Measurements from ENCODE around the gene STK32A.

STK32A gene

DNA sequence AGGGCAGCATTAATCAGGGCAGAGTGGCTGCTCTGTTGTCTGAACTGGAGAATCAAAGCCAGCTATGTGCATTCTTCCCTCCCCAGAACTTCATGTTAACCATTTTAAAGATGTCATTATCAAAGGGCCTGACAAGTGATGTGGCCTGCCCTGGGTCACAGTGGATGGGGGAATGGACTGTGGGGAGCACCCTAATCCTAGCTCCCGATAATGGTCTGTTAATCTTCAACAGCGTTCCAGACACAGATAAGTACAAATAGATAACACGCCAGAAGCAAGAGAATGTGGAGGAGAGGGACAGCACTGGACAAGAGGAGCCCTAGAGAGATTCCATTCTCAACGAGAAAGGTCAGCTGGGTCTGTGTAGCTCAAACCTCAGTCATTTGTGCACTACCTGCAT is 197.5 kb downstream of the STK32A start:
- FAIRE-seq = no peak
- TF ChIP-seq POLR2A (IDR thresholded peaks at IDR 0.05; ENCODE audit: low read depth, low read length) (no peak), POLR2AphosphoS5 (IDR thresholded peaks at IDR 0.05; ENCODE audit: low read depth, low read length) (no peak), TAF1 (IDR thresholded peaks at IDR 0.05; ENCODE audit: borderline replicate concordance, low read depth, low read length) (no peak)
- DNase-seq (ENCODE audit: insufficient read length) = no peak

DNA sequence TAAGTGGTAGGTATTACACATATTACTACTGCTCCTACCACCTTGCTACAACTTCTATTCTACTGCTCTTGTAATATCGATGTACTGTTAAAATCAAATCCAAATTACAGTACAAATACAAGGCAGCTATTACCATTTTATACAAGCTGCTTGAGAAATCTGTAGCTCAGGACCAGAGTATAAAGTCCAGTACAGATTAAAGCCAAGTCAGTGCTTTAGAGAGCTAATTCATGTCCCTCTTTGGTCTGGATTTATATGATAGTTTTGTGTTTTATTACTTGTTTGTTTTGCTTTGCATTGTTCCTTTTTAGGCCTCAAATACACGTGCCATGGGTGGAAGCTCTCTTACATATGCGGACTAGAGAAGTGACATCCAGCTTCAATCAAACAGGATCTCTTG is 199.2 kb downstream of the STK32A start:
- no peak for FAIRE-seq
- no peak for TF ChIP-seq TAF1 (IDR thresholded peaks at IDR 0.05; ENCODE audit: borderline replicate concordance, low read depth, low read length)
- TF ChIP-seq POLR2A (IDR thresholded peaks at IDR 0.05; ENCODE audit: low read depth, low read length) = no peak
- no peak for TF ChIP-seq POLR2AphosphoS5 (IDR thresholded peaks at IDR 0.05; ENCODE audit: low read depth, low read length)
- DNase-seq (ENCODE audit: insufficient read length) = no peak

DNA sequence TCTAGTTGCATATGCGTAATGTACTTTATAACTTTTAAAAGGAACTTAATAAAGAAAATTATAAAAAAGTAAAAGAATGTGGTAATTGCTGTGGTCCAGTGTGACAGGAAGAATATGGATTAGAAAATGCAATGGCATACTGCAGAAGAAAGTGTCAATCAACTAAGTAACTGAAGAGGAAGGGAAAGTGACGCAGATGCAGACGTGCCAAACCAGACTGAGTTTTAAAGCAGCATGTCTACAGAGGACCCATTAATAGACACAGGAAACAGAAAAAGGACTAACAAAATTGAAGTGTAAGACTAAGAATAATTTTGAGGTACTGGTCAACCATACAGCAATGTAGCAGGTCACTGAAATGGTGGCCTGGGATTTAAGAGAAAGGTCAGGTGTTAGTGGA is 201.8 kb downstream of the STK32A start:
- TF ChIP-seq POLR2AphosphoS5 (IDR thresholded peaks at IDR 0.05; ENCODE audit: low read depth, low read length) = no peak
- TF ChIP-seq POLR2A (IDR thresholded peaks at IDR 0.05; ENCODE audit: low read depth, low read length) = no peak
- DNase-seq (ENCODE audit: insufficient read length) (no peak), FAIRE-seq (no peak)

DNA sequence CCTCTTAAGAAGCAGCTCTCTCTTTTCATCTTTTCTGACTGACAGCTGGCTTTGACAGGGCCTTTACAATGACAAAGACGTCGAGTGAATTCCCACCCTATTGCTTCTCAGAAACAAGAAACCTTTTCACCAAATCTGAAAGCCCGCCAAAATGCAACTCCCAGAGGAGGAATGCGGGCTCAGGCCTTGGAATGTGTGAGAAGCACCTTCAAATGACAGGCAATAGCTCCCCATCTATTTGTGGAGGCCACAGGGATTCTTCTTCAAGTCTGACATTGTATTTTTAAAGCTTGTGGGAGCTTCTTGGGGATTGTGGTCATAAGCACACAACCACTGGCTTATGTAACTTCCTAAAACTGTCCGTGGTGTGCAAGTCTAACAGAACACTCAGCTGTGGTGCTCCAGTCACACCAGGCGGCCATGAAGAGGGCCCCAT is 202.4 kb downstream of the STK32A start:
- DNase-seq (ENCODE audit: insufficient read length) (no peak), FAIRE-seq (peak; percentile 21)
- TF ChIP-seq POLR2AphosphoS5 (IDR thresholded peaks at IDR 0.05; ENCODE audit: low read depth, low read length) (no peak), POLR2A (IDR thresholded peaks at IDR 0.05; ENCODE audit: low read depth, low read length) (no peak), TAF1 (IDR thresholded peaks at IDR 0.05; ENCODE audit: borderline replicate concordance, low read depth, low read length) (no peak)

Measured in GM12892 (cell line).